Stomach (tissue), 4 donors: ENCODE data around the gene FLOT1.
"Not testable (repeated sequence)": the region's sequence is repeated elsewhere in the genome, so short reads cannot be mapped to it uniquely, and the experiment has no call there.

Source experiments
- POLR2A ChIP-seq, 4 donors: fragments of 450-650 bp; IDR thresholded peaks; one replicate each; pipeline ENCODE4 v1.6.1; 2016; ENCODE audit warnings: antibody characterized with exemption in 4 of 4, control low read depth in 2 of 4, mild to moderate bottlenecking in 1 of 4, moderate library complexity in 1 of 4
- POLR2AphosphoS5 ChIP-seq, 3 donors: sonication (generic); formaldehyde crosslinking; IDR thresholded peaks; one replicate each; pipeline ENCODE4 v1.6.1; 2016; ENCODE audit warnings: antibody characterized with exemption in 3 of 3

DNA sequence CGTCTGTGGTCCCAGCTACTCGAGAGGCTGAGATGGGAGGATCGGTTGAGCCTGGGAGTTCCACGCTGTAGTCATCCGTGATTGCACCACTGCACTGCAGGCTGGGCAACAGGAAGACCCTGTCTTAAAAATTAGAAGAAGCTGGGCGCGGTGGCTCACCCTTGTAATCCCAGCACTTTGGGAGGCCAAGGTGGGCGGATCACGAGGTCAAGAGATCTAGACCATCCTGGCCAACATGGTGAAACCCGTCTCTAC, 20.5 kb downstream of the FLOT1 start:
- TF ChIP-seq POLR2AphosphoS5, POLR2A (IDR thresholded peaks at IDR 0.05): not testable (repeated sequence)
